Cardiac fibroblast (primary cell): ENCODE measurements around the gene AP4M1.

ENCODE experiments used
- DNase-seq, 2 donors: peaks; one replicate each; pipeline versions ENCODE4 v3.0.0 to v3.0.0-alpha.2; 2010; ENCODE audit warnings: low read depth in 2 of 2
- H3K4me3 ChIP-seq, 2 donors: replicated peaks in 1 of 2; 1 replicate in 1 of 2; 2 replicates in 1 of 2; pipeline ENCODE4 v1.5.1; 2011; ENCODE audit warnings: low read depth in 2 of 2, low read length in 2 of 2, mild to moderate bottlenecking in 2 of 2, moderate library complexity in 1 of 2
- CTCF ChIP-seq: IDR thresholded peaks from one replicate; pipeline ENCODE4 v1.5.1; 2011; ENCODE audit warnings: low read depth, mild to moderate bottlenecking, low read length, inconsistent platforms

AP4M1 gene

GRCh38 chr7:100101016-100101862 lies at the start of gene AP4M1, which contains the start of gene MCM7:
Gene AP4M1 (plus strand): TSS chr7:100101643. CDS start chr7:100101715, 72 bp downstream.
Gene MCM7 (minus strand): TSS chr7:100101397. CDS start chr7:100101294, 103 bp downstream.
- H3K4me3 ChIP-seq: peak within 1 kb of the TSS; percentile 71 to 90
- no peak for TF ChIP-seq CTCF
- peak; percentile 99 for DNase-seq

GRCh38 chr7:100053215-100053614 lies 48.2 kb upstream of the AP4M1 start:
- H3K4me3 ChIP-seq: no peak overlapping the region
- peak; percentile 73 to 89 for DNase-seq
- TF ChIP-seq CTCF: peak; percentile 13

GRCh38 chr7:100057006-100057405 lies 44.4 kb upstream of the AP4M1 start:
- DNase-seq: no peak
- TF ChIP-seq CTCF: no peak
- no peak overlapping the region for H3K4me3 ChIP-seq

GRCh38 chr7:100059251-100059739 lies 42.1 kb upstream of the AP4M1 start:
- no peak for TF ChIP-seq CTCF
- DNase-seq: no peak
- no peak overlapping the region for H3K4me3 ChIP-seq

- TF ChIP-seq CTCF: no peak
- H3K4me3 ChIP-seq: no peak overlapping the region
- no peak for DNase-seq
Measured at GRCh38 chr7:100061518-100062193, 39.8 kb upstream of the AP4M1 start.

GRCh38 chr7:100063376-100063775 lies 38.1 kb upstream of the AP4M1 start:
- H3K4me3 ChIP-seq: no peak overlapping the region
- no peak for TF ChIP-seq CTCF
- no peak for DNase-seq
